Osteoblast (primary cell): ENCODE results near the gene KLF4. TPM values are rescaled to one million over a fixed set of nuclear protein-coding genes. Genes with fewer than 3 reads are reported as not detected.
"Not testable (repeated sequence)": the region's sequence is repeated elsewhere in the genome, so short reads cannot be mapped to it uniquely, and the experiment has no call there.

Experiments used
- DNase-seq: peaks from one replicate; pipeline ENCODE4 v3.0.0; 2011; ENCODE audit warnings: low spot score, mixed read lengths; ENCODE audit not compliant: insufficient read length; ENCODE audit errors: missing footprints
- H2AFZ ChIP-seq: 2 replicates; pipeline ENCODE4 v1.6.0; 2011; ENCODE audit warnings: mild to moderate bottlenecking, low read length
- H3K27ac ChIP-seq: 2 replicates; pipeline ENCODE4 v1.5.1; 2011; ENCODE audit warnings: mild to moderate bottlenecking, low read depth, low read length, moderate library complexity
- H3K27me3 ChIP-seq: 2 replicates; pipeline ENCODE4 v1.6.0; 2012; ENCODE audit warnings: mild to moderate bottlenecking, control low read depth, inconsistent platforms, low read length, moderate library complexity; ENCODE audit not compliant: insufficient read depth
- H3K36me3 ChIP-seq: 2 replicates; pipeline ENCODE4 v1.5.1; 2011; ENCODE audit warnings: mild to moderate bottlenecking, low read length, control low read depth, moderate library complexity; ENCODE audit not compliant: insufficient read depth
- H3K4me1 ChIP-seq: 2 replicates; pipeline ENCODE4 v1.5.1; 2011; ENCODE audit warnings: mild to moderate bottlenecking, low read length, control low read depth, moderate library complexity; ENCODE audit not compliant: insufficient read depth
- H3K4me2 ChIP-seq: 2 replicates; pipeline ENCODE4 v1.6.0; 2011; ENCODE audit warnings: mild to moderate bottlenecking, low read length; ENCODE audit not compliant: insufficient read depth
- H3K4me3 ChIP-seq: fragments of 200-600 bp; sonication (generic); 3 replicates; pipeline ENCODE4 v1.5.1; 2012; ENCODE audit warnings: mild to moderate bottlenecking, low read length, inconsistent platforms; ENCODE audit not compliant: insufficient read depth
- H3K79me2 ChIP-seq: 2 replicates; pipeline ENCODE4 v1.6.0; 2012; ENCODE audit warnings: mild to moderate bottlenecking, low read length, control low read depth, inconsistent platforms; ENCODE audit not compliant: insufficient read depth
- H3K9me3 ChIP-seq: 2 replicates; pipeline ENCODE4 v1.5.1; 2011; ENCODE audit warnings: low read depth, low read length, control low read depth
- H4K20me1 ChIP-seq: 2 replicates; pipeline ENCODE4 v1.6.0; 2012; ENCODE audit warnings: mild to moderate bottlenecking, low read length, control low read depth; ENCODE audit not compliant: insufficient read depth
- total RNA-seq: library from RNA; depleted of rRNA; stranded (reverse); fragments of >200 nt; gene quantifications from 2 replicates; pipeline ENCODE4 v1.2.3, GENCODE V29; 2012
- TF ChIP-seq, protein P1 (sequence below): IDR thresholded peaks from 2 replicates; pipeline ENCODE4 v1.5.1; 2011; ENCODE audit warnings: mild to moderate bottlenecking, low read depth, low read length, moderate library complexity; ENCODE audit errors: extremely low read depth

KLF4 gene
- total RNA-seq, 1 donor = 34.7 TPM

DNA sequence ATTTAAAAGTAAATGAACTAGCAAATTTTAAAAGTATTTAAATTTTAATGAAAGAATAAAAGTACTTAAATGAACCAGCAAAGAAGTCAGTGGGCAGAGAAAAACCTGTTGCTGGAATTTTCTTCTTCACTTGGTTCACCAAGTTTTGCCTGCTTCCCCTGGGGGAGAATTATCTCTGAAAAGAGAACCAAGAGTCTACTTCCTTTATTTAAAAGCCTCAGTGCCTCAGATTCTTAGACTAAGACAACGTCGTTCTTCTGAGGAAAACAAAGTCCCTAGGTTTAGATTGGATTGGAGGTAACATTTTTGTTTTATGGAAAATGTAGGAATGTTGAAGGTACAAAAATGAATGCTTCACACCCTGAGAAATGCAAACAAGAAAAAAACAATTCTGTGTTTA is 7.4 kb upstream of the KLF4 start:
- TF ChIP-seq, protein P1, sequence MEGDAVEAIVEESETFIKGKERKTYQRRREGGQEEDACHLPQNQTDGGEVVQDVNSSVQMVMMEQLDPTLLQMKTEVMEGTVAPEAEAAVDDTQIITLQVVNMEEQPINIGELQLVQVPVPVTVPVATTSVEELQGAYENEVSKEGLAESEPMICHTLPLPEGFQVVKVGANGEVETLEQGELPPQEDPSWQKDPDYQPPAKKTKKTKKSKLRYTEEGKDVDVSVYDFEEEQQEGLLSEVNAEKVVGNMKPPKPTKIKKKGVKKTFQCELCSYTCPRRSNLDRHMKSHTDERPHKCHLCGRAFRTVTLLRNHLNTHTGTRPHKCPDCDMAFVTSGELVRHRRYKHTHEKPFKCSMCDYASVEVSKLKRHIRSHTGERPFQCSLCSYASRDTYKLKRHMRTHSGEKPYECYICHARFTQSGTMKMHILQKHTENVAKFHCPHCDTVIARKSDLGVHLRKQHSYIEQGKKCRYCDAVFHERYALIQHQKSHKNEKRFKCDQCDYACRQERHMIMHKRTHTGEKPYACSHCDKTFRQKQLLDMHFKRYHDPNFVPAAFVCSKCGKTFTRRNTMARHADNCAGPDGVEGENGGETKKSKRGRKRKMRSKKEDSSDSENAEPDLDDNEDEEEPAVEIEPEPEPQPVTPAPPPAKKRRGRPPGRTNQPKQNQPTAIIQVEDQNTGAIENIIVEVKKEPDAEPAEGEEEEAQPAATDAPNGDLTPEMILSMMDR = no peak
- Histone ChIP-seq H3K36me3 (no peaks in the 10 kb centered on the region), H2AFZ (no peak overlapping the region), H3K79me2 (no peaks in the 10 kb centered on the region), H3K4me1 (peaks cover 3% of the 10 kb centered on the region), H3K27ac (no peak overlapping the region), H3K4me3 (no peak overlapping the region), H4K20me1 (no peaks in the 10 kb centered on the region), H3K4me2 (no peak overlapping the region), H3K9me3 (no peaks in the 10 kb centered on the region), H3K27me3 (no peaks in the 10 kb centered on the region)
- no peak for DNase-seq

DNA sequence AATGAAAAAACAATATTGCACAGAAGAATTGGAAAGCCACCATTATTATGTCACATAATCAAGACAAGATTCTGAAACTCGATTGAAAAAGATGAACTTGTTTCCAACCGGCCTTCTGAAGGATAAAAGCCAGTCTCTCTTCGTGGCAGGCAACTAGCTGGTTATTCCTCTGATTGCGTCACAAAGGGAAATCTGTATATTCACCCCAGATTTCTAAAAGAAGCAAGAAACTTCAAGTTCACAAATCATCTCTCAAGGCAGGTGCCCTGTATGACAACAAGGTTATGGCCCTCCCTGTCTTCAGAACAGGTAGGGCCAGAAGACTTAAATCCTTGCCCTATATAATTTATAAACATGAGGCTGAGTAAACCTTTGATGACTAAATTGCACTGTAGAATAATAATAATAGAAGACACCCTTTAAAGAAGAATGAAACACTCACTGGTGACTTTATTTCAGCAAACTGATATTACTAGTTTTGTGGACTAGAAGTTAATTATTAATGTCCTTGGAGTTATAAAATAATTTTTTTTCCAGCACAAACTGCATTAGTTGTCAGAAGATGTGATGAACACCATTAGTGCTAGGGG is 2.9 kb upstream of the KLF4 start:
- DNase-seq = peak; percentile 65
- no peak overlapping the region for H3K27ac ChIP-seq
- no peaks in the 10 kb centered on the region for H3K9me3 ChIP-seq
- H3K4me1 ChIP-seq = peaks cover 15% of the 10 kb centered on the region
- no peaks in the 10 kb centered on the region for H3K36me3 ChIP-seq
- H3K27me3 ChIP-seq = no peaks in the 10 kb centered on the region
- H4K20me1 ChIP-seq = no peaks in the 10 kb centered on the region
- no peak overlapping the region for H2AFZ ChIP-seq
- no peak overlapping the region for H3K4me3 ChIP-seq
- no peak overlapping the region for H3K4me2 ChIP-seq
- H3K79me2 ChIP-seq = peaks cover 19% of the 10 kb centered on the region
- TF ChIP-seq, protein P1 = no peak

DNA sequence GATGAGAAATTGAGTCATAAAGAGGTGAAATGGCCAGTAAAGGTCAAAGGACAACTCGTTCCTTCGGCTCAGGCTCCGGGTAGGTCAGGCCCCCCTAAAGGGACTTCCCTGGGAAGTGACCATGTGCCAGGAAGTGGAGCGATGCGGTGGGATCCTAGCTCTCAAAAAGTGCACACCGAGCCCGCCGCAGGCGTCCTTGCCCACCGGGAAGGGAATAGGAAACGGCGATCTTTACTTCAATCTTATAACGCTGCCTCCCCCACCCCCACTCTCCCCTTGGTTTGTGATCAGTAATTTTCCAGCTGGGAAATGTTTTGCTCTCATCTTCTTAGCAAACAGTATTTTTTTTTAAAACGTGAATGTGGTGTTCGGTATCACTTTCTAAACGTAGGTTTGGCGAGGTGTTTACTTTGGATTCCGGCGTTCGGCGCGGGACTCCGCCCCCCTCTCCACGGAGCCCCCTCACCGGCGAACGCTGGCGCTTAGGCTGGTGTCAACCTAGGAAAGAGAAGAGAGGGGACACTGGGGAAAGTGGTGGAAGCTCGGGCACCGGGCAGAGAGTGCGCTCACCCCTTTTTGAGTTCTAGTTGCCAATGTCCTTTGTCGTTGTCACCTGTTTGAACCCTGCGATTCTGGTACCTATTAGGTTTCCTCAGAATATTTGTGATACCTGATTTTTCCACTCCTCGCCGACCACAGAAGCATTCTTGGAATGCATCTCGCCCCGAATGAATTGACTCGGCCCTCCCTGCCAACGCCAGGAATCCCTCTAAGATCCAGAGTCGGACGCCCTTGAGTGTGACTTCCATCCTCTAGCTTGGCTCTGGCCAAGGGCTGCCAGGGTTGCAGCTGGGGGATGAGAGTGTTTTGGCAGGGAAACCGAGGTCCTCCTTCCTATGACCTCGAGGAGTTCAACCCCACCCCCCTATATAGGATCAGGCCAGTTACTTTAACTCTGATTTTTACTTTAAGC is 1.8 kb upstream of the KLF4 start:
- Histone ChIP-seq H3K9me3 (no peaks in the 10 kb centered on the region), H3K27ac (peak overlapping the region; percentile 81), H3K79me2 (peaks cover 30% of the 10 kb centered on the region), H3K4me1 (peaks cover 15% of the 10 kb centered on the region), H3K27me3 (no peaks in the 10 kb centered on the region), H4K20me1 (no peaks in the 10 kb centered on the region), H2AFZ (peak overlapping the region; percentile 44), H3K36me3 (peaks cover 7% of the 10 kb centered on the region), H3K4me2 (peak overlapping the region; percentile 95), H3K4me3 (peak overlapping the region; percentile 81)
- TF ChIP-seq, protein P1 = no peak
- no peak for DNase-seq

DNA sequence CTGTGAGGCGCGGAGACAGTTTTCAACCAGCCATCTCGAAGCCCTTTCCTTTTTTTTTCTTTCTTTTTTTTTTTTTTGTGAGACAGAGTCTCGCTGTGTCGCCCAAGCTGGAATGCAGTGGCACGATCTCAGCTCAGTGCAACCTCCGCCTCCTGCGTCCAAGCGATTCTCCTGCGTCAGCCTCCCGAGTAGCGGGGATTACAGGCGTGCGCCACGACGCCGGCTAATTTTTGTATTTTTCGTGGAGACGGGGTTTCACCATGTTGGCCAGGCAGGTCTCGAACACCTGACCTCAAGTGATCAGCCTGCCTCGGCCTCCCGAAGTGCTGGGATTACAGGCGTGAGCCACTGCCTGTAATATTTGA is 1.0 kb upstream of the KLF4 start:
- H3K27ac ChIP-seq = peak overlapping the region; percentile 81
- H3K9me3 ChIP-seq, DNase-seq, H4K20me1 ChIP-seq, H3K36me3 ChIP-seq, H3K27me3 ChIP-seq: not testable (repeated sequence)
- H3K4me1 ChIP-seq = peaks cover 15% of the 10 kb centered on the region
- H3K4me3 ChIP-seq = peak overlapping the region; percentile 81
- H2AFZ ChIP-seq = peak overlapping the region; percentile 76
- H3K4me2 ChIP-seq = peak overlapping the region; percentile 95
- peaks cover 30% of the 10 kb centered on the region for H3K79me2 ChIP-seq
